ENCODE measurements around the gene CCDC77. TPM values are rescaled to one million over a fixed set of nuclear protein-coding genes. Genes with fewer than 3 reads are reported as not detected.

Gene CCDC77
- total RNA-seq, 1 experiment from 2014 or later = 21.9 TPM

DNA sequence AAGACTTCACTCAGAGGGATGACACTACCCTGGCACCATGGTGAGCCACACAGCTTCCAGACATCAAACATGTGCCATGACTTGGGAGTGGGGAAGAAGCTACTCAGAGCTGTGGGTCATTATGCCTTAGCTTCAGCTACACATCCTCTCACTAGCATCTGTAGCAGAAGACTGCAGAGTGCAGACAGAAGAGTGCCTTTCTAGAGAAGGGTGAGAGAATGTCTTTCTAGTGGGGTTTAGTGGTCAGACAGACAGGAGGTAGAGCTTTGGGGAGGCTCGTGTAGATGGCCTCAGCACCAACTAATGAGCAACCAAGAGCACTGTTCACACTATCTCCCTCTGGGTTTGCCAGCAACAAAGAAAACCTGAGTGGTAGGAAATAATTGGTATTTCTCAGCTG lies 53.4 kb downstream of the CCDC77 start:
- H3K9me3 Mint-ChIP-seq = peaks cover 13 to 36% of the 10 kb centered on the region in 2 experiments
- Histone ChIP-seq H3K23me2 (ENCODE audit: insufficient read length, low read depth, low read length, poor library complexity, severe bottlenecking) (peaks cover 4% of the 10 kb centered on the region), H3K4ac (ENCODE audit: low read depth, low read length) (no peak overlapping the region), H4K8ac (replicated peaks; ENCODE audit: insufficient read length, low read depth, low read length) (no peak overlapping the region), H3K27ac (ENCODE audit: insufficient read length, low read depth, low read length) (no peak overlapping the region), H3K79me2 (ENCODE audit: insufficient read depth, low read length) (no peaks in the 10 kb centered on the region), H2AFZ (ENCODE audit: low read length) (no peak overlapping the region), H3K79me1 (ENCODE audit: insufficient read depth, low read depth, low read length, poor library complexity, severe bottlenecking) (no peaks in the 10 kb centered on the region), H3K23ac (ENCODE audit: insufficient read length, low read depth, low read length) (no peak overlapping the region), H3K9ac (ENCODE audit: extremely low read depth, insufficient read length, low read length) (no peak overlapping the region), H2BK12ac (ENCODE audit: insufficient read length, low read depth, low read length) (no peak overlapping the region), H2BK20ac (ENCODE audit: low read depth, low read length, poor library complexity, severe bottlenecking) (no peak overlapping the region), H2BK120ac (ENCODE audit: low read depth, low read length, poor library complexity, severe bottlenecking) (no peak overlapping the region), H3K18ac (ENCODE audit: insufficient read length, low read depth, low read length) (no peak overlapping the region), H2BK5ac (ENCODE audit: insufficient read length, low read length) (no peak overlapping the region), H3K27me3 (ENCODE audit: insufficient read depth, low read length) (peaks cover 2% of the 10 kb centered on the region; the same call in 1 of the 2 replicates), H3K4me1 (ENCODE audit: insufficient read depth, low read length) (no peaks in the 10 kb centered on the region), H3T11ph (ENCODE audit: low read length) (no peak overlapping the region), H3K9me3 (ENCODE audit: control insufficient read depth, low read depth, low read length) (no peaks in the 10 kb centered on the region), H3K4me2 (ENCODE audit: insufficient read depth, insufficient read length, low read length) (no peak overlapping the region), H4K91ac (ENCODE audit: insufficient read length, low read depth, low read length) (no peak overlapping the region), H4K5ac (ENCODE audit: insufficient read length, low read depth, low read length) (no peak overlapping the region), H3K56ac (ENCODE audit: insufficient read length, low read depth, low read length) (no peak overlapping the region), H2AK5ac (ENCODE audit: insufficient read length, low read length) (no peak overlapping the region), H4K20me1 (ENCODE audit: control insufficient read depth, insufficient read depth, insufficient read length) (no peaks in the 10 kb centered on the region), H2BK15ac (ENCODE audit: low read depth, low read length) (no peak overlapping the region), H3K14ac (ENCODE audit: insufficient read depth, low read length) (no peak overlapping the region)
- H3K4me1 Mint-ChIP-seq = peaks cover 9 to 10% of the 10 kb centered on the region in 2 experiments
- peaks cover 33% of the 10 kb centered on the region for H3K27me3 Mint-ChIP-seq (ENCODE audit: low read depth)
- TF ChIP-seq, protein P1, sequence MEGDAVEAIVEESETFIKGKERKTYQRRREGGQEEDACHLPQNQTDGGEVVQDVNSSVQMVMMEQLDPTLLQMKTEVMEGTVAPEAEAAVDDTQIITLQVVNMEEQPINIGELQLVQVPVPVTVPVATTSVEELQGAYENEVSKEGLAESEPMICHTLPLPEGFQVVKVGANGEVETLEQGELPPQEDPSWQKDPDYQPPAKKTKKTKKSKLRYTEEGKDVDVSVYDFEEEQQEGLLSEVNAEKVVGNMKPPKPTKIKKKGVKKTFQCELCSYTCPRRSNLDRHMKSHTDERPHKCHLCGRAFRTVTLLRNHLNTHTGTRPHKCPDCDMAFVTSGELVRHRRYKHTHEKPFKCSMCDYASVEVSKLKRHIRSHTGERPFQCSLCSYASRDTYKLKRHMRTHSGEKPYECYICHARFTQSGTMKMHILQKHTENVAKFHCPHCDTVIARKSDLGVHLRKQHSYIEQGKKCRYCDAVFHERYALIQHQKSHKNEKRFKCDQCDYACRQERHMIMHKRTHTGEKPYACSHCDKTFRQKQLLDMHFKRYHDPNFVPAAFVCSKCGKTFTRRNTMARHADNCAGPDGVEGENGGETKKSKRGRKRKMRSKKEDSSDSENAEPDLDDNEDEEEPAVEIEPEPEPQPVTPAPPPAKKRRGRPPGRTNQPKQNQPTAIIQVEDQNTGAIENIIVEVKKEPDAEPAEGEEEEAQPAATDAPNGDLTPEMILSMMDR (conservative IDR thresholded peaks at IDR 0.05) = no peak
- no peak overlapping the region for H3K4me3 Mint-ChIP-seq
- no peak for DNase-seq
- H3K36me3 Mint-ChIP-seq (ENCODE audit: insufficient read depth in 1 of 3, low read depth in 3 of 3) = peaks cover 10 to 23% (median 11%) of the 10 kb centered on the region in 3 experiments
- no CpG with 5 or more reads among the region's 1 CpG for WGBS (ENCODE audit: extremely low coverage, insufficient read length, low lambda C conversion rate)
- no peak overlapping the region; a peak in 1 of 7 replicates for H3K27ac Mint-ChIP-seq

Data from H9 (cell line).